ENCODE data around the gene RNF223.
A peak's percentile ranks its signal among the peaks of the same experiment; 100 is the strongest.
"Not testable (repeated sequence)": the region's sequence is repeated elsewhere in the genome, so short reads cannot be mapped to it uniquely, and the experiment has no call there.

The RNF223 gene

DNA sequence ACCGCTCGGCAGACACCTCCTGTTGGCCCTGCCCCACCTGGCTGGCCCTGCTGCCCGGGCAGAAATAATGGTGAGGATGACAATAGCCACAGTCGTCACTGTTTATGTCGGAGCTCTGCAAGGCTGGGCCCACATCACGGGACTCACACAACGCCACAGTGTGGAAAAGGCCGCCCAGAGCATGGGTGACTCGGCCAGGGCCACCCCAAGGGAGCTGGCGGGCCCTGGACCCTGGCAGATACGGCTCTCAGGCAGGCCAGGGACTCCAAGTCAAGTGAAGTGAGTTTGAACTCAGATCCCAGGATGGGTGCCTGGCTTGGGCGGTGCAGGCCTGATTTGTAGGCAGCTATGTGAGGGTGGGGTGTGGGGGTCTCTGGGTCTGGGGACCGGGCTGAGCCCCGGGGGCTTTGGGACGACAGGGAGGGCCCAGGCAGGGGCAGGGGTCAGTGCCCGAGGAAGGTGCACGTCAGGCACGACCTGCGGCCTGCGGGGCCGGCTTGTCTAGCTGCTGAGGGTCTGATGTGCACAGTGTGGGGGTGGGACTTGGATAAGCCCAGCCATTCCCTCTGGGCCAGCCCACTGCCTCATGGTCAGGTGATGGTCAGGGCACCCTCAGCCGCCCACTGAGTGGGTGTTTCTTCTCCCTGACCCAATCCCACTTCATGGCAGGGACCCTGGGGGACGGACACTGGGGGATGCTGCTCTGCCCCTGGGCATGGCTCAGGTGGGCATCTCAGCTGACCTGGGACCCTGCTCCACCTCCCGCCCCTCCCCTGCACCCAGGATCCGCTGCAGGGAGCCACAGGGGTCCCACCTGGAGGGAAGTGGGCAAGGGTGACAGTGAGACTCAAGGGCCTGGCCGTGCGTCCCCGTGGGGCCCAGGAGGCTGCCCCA is 1.0 kb downstream of the RNF223 start:
- DNase-seq (ENCODE audit: low read depth in 3 of 3) = no peak

DNA sequence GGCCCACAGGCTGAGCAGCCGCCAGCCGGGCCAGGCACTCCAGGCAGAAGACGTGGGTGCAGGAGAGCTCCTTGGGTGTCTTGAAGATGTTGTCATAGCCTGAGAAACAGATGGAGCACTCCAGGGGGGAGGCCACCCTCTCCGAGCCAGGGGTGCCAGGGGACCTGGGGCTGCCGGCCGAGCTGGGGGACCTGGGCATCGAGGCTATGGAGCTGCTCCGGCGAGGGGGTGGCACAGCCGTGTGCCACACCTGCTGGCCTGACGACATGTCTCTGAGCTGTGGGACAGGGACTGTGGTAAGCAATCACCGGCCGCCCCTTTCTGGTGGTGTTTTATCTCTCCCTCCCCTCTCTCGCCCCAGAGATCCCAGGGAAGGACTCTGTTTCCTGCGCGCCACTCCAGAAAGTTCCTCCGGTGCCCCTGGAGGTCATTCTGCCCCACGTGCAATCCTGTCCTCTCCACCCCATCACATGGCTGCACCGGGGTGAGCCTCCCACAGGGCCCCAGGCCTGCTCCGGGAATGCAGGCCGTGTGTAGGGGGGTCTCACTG is 1.7 kb downstream of the RNF223 start:
- DNase-seq (ENCODE audit: low read depth in 3 of 3) = no peak

DNA sequence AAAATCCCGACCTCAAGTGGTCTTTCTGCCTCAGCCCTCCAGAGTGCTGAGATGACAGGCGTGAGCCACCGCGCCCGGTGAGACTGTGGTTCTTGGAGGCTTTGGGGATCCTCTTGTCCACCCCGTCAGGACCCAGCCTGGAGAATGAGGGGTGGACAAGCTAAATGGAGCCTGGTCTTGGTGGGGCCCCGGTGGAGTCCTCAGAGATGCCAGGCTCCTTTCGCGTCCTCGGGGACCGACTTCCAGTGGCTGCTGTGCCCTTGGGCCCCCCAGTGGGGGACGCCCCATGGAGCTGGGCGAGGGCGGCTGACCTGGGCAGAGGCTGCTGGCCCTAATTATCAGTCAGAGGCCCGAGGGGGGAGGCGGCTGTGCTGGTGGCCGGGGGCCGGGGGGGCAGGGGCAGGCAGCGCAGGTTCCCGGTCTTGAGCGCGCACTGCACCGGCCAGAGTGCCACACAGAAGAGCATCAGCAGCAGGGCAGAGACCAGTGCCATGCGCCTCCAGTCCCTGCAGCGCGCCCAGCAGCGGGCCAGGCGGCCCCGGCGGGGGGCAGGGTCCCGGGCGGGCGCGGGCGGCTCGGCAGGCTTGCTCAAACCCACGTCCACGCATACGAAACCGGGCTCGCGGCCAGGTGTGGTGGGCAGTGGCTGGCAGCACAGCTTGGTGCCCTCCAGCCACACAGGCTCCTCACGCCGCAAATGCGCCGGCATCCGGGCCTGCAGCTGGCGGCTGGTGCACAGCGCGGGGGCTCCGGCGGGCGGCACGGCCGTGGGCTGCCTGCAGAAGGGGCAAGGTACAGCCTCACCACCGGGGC is 2.4 kb downstream of the RNF223 start:
- no peak for DNase-seq (ENCODE audit: low read depth in 3 of 3)

DNA sequence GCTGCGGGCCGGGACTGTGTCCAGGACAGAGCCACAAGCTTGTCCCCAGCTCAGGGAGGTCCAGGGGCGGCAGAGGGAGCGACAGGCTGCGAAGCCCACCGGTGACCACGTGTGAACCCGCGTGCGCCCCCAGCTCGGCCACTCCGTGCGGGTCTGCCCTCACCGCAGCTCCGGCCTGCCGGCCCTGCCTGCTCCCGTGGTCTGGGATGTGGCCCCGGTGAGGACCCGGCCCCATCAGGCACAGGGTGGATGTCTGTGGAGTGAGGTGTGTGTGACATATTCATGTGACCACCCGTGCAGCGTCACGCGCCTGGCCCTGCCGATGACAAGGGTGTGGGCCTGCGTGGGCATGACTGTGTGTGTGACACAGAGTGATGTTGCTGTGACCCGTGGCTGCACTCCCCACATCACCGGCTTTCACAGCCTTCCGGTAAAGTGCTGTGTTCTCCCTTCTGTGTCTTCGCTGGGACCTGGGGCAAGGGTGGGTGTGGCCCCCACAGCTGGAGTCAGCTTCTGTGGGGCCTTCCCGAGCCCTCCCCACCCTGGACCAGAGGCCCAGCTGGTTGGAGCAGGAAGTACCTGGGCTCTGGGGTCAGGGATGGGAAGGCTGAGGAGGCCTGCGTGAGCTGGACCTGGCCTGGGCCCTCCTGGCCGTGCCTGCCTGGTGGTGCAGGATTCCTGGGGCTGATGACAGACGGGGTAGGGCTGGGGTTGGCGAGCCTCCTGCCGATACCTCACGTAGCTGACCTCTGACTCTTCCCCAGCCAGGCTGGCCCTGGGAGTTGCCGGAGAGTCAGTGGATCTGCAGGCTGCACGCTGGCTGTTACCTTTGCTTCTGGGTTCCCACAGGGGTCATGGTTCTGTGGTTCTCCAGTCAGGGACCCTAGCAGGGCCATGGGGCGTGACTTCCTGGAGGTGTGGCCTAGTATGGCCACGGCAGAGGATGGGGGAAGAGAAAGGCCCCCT is 4.1 kb downstream of the RNF223 start:
- DNase-seq (ENCODE audit: low read depth in 3 of 3) = no peak

DNA sequence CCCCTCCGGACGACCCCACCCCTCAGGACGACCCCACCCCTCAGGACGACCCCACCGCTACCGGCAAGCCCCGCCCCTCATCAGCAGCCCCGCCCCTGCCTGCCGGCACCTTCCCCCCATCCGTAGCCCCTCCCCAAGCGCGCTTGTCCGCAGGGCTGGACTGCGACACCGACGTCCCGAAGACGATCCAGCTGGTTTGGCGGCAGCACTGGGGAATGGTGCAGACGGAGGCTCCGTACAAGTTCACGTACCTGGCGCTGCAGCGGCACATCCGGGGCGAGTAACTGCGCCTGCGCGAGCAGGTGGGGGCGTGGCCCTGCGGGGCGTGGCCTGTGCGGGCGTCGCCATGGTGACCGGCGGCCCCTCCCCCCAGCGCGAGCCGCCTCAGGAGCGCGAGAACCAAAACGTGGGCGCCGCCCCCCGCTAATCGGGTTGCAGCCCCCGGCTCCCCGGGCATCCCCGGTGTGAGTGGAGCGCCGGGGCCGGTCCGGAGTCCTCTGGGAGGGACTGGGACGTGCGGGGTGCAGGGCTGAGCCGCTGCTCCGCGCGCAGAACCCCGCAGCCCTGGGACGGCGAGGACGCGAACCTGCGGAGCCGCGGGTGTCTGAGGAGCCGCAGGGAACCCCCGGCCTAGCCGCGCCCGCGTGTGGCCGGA is 4.9 kb downstream of the RNF223 start:
- DNase-seq (ENCODE audit: low read depth in 3 of 3) = peak; percentile 82 to 90 (median 86)

DNA sequence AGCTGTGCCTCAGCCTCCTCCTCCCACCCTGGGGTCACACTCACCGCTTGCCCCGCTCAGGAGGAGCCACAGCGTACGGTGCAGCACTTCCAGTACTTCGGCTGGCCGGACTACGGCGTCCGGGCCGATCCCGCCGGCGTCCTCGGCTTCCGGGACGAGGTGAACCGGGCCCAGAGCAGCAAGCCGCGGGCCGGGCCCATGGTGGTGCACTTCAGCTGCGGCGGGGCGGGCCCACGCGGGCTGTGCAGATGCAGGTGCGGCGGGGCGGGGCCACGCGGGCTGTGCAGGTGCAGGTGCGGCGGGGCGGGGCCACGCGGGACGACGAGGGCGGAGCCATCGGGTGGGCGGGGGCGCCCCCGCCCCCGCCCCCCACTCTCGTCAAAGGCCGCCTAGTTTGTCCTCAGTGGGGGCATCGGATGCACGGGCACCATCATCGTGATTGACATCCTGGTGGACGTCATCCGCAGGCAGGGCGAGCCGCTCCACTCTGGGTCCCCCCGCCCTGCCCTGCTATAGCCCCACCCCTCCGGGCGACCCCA is 5.5 kb downstream of the RNF223 start:
- peak in 1 of 3 experiments; percentile 29 for DNase-seq (ENCODE audit: low read depth in 3 of 3)

DNA sequence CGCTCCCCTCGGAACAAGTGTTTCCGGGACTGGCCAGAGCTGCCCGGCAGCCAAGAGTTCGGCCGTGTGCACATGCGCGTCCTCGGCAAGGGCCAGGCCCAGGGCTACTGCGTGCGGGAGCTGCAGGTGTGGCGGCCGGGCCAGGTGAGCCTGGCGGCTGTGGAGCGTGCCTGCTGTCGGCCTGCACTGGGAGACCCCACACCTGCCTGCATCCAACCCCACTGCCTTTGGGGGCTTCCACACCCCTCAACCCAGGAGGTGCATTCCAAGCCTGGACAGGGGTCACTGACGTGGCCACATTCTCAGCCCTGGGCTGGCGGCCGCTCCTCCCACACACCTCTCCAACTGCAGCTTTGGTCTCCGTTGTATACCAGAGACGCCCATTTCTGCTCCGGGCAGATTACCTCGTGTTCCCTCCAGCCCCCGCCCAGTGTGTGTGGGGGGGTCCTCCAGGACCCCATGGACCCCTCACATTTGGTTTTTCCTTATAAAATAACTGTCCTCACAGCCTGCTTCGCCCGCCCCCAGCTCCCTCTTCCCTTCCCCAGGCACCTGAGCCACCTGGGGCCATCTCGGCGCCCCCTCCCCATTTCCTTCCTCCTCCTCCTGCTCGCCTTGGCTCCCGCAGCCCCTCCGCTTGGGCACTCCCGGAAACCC is 6.1 kb downstream of the RNF223 start:
- no peak for DNase-seq (ENCODE audit: low read depth in 3 of 3)

DNA sequence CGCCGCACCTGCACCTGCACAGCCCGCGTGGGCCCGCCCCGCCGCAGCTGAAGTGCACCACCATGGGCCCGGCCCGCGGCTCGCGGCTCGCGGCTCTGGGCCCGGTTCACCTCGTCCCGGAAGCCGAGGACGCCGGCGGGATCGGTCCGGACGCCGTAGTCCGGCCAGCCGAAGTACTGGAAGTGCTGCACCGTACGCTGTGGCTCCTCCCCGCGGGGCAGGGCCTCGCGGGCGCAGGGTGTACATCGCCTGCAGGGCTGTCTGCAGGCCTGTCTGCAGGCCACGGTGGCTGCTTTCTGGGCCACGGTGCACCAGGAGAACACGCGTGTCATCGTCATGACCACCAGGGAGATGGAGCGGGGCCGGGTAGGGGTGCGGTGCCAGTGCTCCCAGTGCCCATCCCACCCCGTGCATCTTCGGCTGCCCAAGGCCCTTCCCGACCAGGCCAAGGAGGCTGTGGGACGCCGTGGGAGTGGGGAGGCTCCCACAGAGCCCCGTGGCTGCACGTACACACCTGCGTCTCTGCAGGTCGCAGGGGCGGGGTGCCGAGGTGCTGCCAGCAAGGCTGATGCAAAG is 6.7 kb downstream of the RNF223 start:
- no peak for DNase-seq (ENCODE audit: low read depth in 3 of 3)

DNA sequence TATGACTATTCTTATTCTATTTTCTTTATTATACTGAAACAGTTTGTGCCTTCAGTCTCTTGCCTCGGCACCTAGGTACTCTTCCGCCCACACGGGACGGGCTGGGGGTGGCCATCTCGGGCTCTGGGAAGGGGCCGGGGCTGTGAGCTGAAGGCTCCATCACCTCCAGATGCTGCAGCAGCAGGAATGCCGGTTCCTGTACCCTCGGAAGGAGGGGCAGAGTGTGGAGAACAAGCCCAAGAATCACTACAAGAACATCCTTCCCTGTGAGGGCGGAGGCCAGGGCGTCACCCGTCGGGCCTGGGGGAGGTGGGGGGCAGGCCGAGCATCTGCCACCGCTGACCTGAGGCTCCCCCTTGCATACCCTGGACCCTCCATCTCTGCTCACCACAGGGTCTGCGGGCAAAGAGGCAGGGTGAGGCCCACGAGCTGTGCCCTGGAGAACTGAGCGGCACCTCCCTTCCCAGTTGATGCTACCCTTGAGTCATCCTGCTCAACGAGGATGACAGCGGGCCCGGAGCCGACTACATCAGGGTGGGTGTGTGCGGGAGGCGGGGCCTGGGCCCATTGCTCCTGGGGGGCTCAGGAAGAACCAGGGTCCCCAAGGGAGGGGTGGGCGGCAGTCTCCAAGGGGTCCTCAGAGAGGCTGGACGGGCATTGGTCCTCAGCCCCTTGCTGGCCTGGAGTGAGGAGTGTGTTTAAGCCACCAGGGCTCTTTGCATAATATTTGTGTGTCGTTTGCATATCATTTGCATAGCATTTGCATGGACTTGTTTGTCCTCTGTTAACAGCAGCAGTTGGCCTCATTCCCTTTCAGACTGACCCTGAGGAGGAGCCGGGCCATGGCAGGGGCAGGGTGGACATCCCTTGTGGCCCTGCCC is 7.5 kb downstream of the RNF223 start:
- no peak for DNase-seq (ENCODE audit: low read depth in 3 of 3)

DNA sequence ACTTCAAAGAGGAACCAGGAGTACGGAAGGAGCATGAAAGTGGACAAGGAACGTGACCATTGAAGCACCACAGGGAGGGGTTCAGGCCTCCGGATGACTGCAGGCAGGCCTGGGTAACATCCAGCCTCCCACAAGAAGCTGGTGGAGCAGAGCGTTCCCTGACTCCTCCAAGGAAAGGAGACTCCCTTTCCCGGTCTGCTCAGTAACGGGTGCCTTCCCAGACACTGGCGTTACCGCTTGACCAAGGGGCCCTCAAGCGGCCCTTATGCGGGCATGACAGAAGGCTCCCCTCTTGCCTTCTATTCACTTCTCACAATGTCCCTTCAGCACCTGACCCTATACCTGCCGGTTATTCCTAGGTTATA is 8.2 kb downstream of the RNF223 start:
- DNase-seq (ENCODE audit: low read depth in 3 of 3) = not testable (repeated sequence)

DNA sequence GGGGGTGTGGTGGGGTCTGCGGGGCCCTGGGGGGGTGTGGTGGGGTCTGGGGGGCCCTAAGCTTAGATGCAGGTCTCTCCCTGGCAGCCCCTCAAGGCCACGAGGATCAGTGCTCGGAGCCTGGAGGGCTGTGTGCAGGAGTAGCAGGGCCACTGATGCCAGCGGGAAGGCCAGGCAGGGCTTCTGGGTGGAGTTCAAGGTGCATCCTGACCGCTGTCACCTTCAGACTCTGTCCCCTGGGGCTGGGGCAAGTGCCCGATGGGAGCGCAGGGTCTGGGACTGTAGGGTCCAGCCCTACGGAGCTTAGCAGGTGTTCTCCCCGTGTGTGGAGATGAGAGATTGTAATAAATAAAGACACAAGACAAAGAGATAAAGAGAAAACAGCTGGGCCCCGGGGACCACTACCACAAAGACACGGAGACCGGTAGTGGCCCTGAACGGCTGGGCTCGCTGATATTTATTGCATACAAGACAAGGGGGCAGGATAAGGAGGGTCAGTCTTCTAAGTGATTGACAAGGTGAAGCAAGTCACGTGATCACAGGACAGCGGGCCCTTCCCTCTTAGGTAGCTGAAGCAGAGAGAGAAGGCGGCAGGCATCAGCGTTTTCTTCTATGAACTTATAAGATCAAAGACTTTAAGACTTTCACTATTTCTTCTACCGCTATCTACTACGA is 8.7 kb downstream of the RNF223 start:
- DNase-seq (ENCODE audit: low read depth in 3 of 3) = no peak

DNA sequence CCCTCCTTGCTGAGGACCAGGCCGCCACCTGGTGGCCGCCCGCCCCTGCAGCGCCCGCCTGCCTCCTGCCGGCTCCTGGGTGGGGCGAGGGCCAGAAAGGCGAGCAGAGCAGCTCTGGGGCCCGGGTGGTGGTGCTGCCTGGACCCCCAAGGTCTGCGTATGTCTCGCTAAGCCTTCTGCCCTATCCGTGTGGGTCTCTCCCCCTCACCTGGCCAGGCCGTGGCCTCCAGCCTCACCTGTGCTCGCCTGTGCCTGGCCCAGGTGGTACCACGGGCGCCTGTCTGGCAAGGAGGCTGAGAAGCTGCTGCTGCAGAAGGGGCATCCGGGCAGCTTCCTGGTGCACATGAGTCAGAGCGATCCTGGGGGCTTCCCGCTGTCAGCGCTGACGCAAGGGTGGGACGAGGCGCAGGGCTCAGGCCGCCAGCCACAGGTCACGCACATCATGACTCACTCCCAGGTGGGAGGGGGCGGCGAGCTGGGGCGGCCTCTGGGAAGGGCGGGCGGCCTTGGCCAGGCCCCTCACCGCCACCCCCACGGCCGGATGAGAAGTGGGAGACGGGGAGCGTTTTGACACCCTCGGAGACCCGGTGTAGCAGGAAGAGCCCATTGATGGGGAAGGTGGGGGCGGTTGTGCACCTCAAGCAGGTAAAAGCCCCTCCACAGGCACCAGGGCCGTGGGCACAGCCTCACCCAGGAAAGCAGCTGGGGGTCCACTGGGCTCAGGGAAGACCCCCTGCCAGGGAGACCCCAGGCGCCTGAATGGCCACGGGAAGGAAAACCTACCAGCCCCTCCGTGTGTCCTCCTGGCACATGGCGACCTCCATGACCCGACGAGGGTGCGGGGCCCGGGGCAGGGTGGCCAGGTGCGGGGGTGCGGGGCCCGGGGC is 9.9 kb downstream of the RNF223 start:
- DNase-seq (ENCODE audit: low read depth in 3 of 3) = peak; percentile 76 to 86 (median 85)

DNA sequence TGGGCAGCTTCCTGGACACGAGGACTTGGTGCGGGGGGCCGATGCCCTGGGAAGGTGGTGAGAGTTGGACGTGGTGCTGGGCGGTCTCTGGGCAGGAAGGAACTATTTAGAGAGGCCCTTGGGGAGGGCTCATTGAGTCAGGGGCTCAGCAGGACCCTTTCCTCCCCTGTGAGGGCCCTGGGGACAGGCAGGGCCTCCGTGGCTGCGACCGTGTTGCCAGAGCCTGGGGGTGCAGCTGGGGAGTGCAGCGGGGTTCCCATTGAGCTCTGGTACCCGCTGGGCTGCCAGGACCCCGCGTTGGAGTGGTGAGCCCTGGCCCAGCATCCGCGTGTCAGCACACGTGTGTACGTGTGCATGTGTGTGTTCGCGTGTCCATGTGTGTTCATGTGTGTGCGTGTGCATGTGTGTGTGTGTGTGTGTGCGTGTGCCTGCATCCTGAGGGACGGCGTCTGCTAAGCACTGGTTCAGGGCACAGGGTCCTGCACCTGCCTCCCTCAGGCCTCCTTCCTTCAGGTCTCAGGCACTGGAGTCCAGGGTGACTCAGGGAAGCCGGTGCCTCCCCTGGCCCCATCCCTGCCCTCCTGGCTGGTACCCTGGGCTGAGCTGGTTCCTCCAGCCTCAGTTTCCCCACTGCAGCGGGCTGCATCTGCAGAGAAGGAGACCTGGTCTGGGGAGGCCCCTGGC is 10.7 kb downstream of the RNF223 start:
- DNase-seq (ENCODE audit: low read depth in 3 of 3) = no peak

DNA sequence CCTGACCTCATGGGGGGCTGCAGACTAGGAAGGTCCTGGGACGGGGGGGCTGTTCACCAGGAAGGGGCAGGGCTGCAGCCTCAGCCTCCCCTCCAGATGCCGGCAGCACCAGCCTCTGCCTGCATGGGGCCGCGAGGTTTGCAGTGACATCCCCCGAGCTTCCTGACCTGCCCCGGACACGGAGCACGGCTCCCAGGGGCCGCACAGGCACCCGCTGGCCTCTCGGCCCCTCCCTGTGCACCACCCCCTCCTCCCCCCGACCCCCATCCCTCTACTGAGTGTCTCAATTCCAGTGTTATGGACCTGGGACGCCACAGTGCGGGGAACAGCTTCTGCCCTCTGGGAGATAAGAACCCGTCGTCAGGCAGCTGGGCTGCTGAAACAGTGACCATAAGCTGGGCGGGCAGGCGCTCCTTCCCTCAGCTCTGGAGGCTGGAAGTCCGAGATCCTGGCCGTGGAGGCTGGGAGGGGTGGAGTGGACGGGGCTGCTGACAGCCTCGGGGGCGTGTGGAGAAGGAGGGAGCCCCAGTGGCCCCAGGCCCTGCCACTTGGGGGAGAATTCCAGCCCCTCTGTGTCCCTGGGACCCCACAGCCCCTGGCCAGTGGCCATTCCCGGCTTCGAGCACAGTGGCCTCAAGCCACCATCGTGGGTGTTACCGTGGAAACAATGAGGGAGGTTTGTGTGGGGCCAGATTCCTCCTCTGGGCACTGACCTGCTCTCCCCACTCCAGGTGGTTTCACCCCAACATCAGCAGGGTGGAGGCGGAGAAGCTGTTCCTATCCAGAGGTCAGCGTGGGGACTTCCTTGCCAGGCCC is 11.6 kb downstream of the RNF223 start:
- DNase-seq (ENCODE audit: low read depth in 3 of 3) = no peak

DNA sequence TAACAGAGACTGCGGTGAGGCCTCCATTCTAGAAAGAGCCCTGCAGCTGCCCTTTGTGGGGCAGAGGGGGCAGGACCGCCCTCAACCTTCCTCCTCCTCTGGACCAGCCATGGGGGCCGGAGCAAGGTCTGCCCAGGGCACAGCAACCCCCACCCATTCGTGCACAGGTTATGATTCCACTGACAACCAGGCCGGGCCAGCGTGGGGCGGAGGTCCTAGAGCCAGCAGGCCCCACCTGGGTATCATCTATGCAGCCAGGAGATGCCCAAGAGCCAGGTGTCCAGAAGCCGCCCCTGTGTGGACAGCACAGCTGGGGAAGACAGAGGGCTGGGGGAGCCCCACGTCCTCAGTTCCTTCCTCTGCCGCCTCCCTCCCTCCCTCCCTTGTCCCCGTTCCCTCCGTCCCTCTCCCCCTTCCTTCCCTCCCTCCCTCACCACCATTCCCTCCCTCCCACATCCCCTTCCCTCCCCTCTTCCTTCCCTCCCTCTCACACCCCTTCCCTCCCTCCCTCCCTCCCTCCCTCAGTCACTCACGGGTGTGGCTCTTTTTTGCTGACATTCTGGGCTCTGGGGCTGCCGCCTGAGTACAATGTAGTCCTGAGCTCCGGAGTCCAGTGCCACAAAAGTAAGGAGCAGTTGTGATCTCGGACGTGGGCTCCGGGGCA is 12.3 kb downstream of the RNF223 start:
- DNase-seq (ENCODE audit: low read depth in 3 of 3) = no peak
